ENCODE measurements around the gene EPHA4.

GRCh38 chr2:221435171-221435570 lies 136.9 kb downstream of the EPHA4 start:
- TF ChIP-seq POLR2A (IDR thresholded peaks at IDR 0.05; ENCODE audit: low read depth, low read length) (no peak), CTCF (conservative IDR thresholded peaks at IDR 0.05; ENCODE audit: low read depth, low read length) (no peak), MAFK (IDR thresholded peaks at IDR 0.05; ENCODE audit: low read depth, low read length) (no peak), CHD1 (IDR thresholded peaks at IDR 0.05; ENCODE audit: low read depth, low read length) (no peak), RFX5 (IDR thresholded peaks at IDR 0.05; ENCODE audit: low read depth, low read length) (no peak), RAD21 (IDR thresholded peaks at IDR 0.05; ENCODE audit: low read length) (no peak), MAZ (IDR thresholded peaks at IDR 0.05; ENCODE audit: borderline replicate concordance, low read depth, low read length) (no peak), CEBPB (IDR thresholded peaks at IDR 0.05; ENCODE audit: low read depth, low read length) (no peak), FOS (IDR thresholded peaks at IDR 0.05; ENCODE audit: low read depth, low read length) (no peak), USF2 (IDR thresholded peaks at IDR 0.05; ENCODE audit: low read depth, low read length) (no peak)
